IPS-NIHi7 (cell line): ENCODE results near the gene IFI16.

ENCODE experiments used
- DNase-seq: peaks from one replicate; pipeline ENCODE4 v3.0.0; 2012; ENCODE audit warnings: mixed read lengths; ENCODE audit errors: extremely low spot score

IFI16 gene

DNA sequence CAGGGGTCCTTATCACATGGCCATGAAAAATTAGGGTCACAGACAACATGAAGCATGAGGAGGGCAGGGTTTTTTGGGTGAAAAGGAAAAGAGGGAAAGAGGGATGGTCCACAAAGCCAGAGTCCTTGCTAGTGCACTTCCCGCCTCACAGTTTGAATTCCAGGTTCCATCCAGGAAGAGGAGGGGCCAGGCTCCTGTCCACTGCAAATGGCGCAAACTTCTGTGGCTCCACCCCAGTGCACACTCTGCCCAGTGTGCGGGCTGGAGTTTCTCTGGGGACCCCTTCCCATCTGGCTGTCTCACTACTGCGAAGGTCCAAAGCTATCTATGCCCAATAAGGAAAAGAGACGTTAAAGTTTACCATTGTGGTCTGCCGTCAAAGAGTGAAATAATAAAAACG is 49.0 kb downstream of the IFI16 start:
- DNase-seq = no peak

GRCh38 chr1:159065106-159065505 is 55.4 kb downstream of the IFI16 start:
- no peak for DNase-seq

DNA sequence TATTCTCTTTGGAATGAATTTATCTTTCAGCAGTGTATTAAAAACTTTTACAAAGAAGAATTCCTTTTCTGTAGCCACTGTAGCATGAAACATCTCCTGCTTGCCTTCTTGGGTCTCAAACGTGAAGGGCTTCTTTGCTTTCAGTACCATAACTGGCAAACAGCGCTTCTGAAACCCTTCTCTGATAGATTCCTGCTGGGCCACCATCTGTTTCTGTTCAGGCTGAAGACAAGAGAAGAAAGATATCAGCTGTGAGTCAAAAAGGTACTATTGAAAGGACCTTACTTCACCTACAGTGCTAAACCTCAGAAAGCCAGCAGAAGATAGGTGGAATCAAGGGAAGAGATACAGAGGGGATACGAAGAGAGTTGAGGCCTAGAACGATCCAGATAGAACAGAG is 56.4 kb downstream of the IFI16 start:
- no peak for DNase-seq

DNA sequence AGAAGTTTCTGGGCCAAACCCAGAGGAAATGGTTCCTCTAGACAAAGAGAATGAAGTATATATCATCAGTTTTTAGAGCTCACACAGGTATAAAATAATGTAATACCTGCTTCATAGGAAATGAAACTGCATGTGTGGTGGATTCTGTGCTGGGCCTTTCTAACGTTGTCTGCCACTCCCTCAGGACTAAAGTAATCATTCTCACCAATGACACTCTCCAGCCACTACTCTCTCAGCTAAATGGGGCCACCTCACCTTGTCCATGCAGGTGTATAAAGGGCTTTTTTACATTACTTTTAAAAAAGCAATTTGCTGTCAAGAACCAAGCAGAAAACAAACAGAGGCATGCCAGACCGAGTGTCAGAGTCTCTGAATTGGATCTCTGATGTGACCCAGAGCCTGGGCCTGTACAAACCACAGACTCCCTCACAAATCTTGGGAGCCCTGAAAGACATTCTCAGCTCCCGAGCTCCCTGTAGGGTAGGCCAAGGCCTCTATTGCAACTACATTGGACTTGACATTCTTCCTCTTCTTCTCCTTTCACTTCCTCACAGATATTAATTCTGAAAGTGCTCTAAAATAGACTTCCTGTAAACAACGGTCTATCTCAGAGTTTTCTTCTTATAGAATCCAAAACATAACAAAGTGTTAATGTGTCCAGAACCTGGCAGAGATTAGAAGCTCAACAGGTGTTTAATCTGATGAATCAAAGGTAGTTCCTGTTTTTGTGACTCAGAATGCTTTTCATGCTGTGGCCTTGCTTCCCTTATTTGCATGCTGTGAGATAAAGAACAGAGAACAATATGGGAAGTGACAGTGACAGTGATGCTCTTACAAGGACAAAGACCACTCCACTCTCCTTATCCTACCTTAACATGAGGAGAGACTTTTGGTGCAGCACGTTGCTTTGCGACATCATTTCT is 58.3 kb downstream of the IFI16 start:
- DNase-seq = no peak

DNA sequence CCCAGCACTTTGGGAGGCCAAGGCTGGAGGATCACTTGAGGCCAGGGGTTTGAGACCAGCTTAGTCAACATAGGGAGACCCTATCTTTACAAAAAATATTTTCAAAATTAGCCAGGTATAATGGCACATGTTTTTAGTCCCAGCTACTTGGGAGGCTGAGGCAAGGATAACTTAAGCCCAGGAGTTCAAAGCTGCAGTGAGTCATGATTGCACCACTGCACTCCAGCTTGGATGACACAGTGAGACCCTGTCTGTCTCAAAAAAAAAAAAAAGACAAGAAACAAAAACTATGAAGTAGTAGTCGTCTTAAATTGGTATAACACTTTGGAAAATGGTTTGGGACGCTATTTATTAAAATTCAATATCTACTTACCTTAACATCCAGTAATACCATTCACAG is 59.2 kb downstream of the IFI16 start:
- DNase-seq = no peak

- DNase-seq = peak; percentile 66
These were observed 62.4 kb downstream of the IFI16 start for GRCh38 chr1:159071970-159072582.

DNA sequence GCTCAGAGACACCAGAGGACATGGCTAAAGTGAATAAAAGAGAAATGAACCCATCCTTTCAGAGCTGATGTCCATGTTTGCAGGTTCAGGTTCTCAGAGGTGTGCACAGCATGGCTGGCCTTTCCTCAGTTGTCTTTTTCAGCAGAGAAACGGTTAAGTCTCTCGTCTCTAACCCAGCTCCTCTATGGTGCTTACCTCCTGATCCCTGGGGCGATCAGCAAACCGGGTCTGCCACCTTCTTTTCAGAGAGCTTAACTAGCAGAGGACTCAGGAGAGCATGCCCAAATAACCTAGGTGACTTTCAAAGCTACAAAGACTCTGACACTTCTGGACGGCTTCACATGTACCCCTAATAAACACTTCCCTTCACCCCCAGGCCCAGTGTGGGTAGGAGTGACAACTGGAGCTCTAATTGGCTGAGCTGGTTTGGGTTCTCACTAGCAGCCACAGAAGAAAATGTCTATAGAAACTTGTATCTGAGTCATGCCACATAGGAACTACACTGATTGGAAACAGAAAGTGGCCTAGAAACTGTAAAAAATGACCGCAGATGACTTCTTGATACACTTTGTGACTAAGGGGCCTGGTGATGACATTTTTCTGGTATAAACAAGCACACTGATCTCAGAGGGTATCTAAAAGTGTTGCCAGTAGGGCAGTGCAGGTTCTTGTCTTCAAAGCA is 66.9 kb downstream of the IFI16 start, which contains the start of gene AIM2:
TSS of gene AIM2 (minus strand) at position 329 of the 682 bp plus-strand sequence. CDS start 3,267 bp downstream, outside the sequence.
- DNase-seq = no peak

DNA sequence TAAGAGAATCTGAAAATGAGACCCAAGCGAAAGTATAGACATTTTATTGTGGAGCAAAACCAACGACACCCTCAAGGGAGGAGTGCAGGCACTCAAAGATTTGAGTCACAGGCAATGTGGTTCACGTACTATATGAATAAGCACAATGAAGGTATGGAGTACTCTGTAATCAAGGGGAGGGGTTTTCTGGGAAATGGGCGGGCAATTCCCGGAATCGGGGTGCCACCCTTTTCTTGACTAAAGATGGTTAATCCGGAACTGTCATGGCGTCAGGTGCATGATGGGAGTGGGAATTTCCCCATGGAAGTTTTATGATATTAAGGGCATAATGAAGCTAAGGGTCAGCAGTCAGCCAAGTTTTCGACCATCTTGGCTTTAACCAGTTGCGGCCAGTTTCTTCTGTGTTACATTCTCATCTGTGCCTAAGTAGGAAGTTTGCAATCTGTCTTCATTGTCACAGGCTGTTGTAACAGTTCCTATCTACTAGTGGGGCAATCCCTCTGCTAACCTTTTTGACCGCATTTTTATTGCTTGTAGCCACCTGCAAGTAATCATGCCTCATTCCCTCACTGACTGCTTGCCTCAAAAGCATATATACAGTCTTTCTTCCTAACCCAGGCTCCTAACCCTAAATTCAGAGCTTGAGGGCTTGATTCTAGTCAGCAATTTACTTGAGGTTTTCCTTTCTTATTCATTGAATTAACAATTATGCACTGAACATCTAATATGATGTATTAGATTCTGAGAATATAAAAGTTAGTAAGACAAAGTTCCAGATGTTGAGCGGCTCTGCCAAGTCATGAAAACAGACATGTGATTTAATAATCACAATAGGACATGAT is 67.6 kb downstream of the IFI16 start:
- no peak for DNase-seq

DNA sequence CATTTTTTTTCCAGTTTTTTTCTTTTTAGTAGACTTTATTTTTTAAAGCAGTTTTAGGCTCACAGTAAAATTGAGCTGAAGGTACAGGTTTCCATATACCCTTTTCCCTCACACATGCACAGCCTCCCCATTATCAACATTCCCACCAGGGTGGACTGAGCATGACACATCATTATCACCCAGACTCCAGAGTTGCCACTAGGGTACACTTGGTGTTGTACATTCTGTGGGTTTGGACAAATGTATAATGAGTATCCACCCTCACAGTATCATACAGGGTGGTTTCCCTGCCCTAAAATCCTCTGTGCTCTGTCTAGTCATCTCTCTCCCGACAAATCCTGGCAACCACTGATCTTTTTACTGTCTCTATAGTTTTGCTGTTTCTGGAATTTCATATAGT is 69.8 kb downstream of the IFI16 start:
- DNase-seq = no peak

DNA sequence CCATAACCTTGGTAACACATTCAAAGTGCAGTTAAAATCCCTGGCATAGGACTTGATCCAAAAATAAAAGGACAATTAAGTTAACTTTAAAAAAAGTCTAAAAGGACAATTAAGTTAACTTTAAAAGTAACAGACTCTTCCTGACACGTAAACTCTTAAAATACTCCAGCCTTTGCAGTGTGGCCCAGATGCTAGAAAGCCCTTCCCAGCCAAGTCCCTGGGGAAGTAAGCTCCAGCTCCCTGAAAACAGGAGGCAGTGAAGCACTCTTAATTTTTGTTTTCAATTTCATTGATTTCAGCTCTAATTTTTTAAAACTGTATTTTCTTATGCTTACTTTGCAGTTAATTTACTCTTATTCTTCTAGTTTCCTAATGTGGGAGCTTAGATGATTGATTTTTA is 71.9 kb downstream of the IFI16 start:
- DNase-seq = no peak

DNA sequence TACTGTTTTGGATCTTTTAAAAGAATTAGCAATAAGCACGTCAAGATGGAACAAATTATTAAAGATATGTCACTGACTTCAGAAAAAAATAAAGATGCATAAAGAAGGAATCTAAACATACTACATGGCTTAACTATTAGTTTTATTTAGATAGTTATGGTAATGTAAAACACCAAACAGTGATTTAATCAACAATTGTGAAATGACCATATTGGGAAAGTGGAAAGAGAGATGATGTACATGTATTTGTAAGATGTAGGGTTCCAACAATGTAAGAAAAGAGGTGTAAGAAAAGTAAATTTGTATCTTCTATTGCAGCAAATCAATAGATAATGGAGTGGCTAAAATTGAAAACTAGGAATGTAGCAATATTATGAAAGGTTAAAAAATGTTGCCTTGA is 73.3 kb downstream of the IFI16 start:
- no peak for DNase-seq

GRCh38 chr1:159084152-159084551 is 74.4 kb downstream of the IFI16 start:
- no peak for DNase-seq

- DNase-seq = no peak
These were observed 75.2 kb downstream of the IFI16 start for GRCh38 chr1:159084867-159085266.

- no peak for DNase-seq
These were observed 78.3 kb downstream of the IFI16 start for GRCh38 chr1:159088050-159088449.

DNA sequence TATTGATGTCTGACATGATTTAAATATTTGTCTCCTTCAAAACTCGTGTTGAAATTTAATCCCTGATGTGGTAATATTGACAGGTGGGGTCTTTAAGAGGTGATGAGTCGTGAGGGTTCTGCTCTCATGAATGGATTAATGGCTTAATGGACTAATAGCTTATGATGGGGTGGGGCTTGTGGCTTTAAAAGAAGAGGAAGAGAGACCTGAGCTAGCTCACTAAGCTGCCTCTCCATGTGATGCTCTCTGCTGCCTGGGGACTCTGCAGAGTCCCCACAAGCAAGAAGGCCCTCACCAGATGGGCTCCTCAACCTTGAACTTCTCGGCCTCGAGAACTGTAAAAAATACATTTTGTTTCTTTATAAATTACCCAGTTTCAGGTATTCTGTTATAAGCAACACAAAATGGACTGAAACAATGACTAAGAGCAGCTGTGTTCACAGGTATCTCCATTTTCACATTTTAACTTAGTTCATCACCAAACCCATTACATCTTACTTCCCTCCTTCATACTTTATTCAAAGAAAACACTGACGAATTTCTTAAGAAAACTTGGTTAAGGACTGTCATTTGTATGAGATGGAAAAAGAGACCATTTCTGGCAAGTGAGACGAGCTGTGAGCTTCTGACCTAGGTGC is 79.0 kb downstream of the IFI16 start:
- no peak for DNase-seq

DNA sequence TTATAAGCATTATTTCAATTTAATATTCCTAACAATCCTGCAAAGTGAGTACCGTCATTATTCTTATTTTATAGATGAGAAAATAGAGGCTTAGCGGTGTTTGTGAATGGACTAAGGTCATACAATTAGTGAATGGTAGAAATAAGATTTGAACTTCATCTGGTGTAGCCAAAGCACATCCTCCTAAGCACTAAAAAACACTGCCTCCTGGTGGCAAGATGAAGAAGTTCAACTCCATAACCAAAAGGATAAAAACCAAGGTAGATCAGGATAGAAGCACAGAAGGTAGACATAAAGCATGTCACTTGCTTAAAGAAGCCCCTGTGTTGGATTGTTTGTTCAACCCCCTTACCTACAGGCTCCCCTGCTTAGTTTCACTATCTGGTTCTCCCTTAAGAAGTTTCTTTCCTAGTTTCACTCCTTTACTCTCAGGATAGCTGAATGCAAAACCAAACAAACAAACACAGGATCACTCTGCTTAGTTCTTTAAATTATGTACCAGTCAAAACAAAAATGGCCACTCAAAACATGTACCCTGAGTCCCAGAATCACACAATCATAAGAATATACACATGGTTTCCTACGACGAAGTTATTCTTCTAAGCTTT is 79.6 kb downstream of the IFI16 start:
- DNase-seq = peak; percentile 35

DNA sequence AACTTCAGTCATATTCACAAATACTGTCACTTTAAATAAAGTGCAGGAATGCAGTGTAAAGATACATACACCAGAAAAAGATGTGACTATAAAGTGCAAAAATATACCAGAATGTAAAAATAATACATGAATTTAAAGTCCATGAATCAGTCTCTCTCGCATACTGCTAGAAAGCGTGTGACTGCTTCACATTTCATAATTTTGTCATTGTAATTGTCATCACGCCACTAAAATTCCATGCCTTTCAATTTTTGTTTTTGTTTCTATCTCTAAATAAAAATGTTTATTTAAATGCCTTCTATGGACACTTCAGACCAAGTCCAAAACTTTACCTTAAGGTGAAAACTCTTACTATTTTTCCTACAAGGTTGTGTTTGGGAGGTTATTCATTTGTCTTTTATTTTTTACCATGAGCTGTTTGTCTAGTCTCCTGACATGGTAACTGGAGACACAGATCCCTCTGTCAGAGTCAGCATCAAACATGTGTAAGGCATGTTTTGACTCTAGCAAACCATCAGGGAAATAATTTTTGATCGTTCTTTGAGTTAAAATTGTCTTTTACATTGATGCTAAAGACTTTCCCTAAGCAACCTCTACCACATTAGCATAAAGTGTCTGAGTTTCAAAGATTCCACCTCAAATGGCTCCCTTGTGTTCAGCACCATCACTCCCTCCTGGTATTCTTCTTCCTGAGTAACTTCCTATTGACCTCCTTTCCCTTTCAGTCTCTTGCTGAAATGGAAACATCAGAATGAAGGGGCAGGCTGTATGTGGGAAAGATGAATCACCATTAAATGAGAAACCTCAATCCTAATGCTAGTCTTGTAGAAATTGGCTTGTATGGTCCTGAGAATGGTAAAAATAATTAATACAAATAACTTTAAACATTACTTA is 80.8 kb downstream of the IFI16 start:
- DNase-seq = no peak

GRCh38 chr1:159091180-159091560 is 81.5 kb downstream of the IFI16 start:
- DNase-seq = no peak

GRCh38 chr1:159091607-159092031 is 81.9 kb downstream of the IFI16 start:
- DNase-seq = no peak
